Astrocyte (in vitro differentiated cells and primary cell): ENCODE results near the gene LARGE1. TPM values are rescaled to one million over a fixed set of nuclear protein-coding genes. Genes with fewer than 3 reads are reported as not detected.

Source experiments
- DNase-seq: peaks from one replicate; pipeline ENCODE4 v3.0.0-alpha.2; 2010; ENCODE audit warnings: low read depth
- FAIRE-seq: peaks from 2 replicates; lab custom pipeline; 2011; peaks lifted over from hg19 to GRCh38; lab: Jason Lieb, UNC
- H2AFZ ChIP-seq: 2 replicates; pipeline ENCODE4 v1.6.0; 2012; ENCODE audit warnings: low read depth, low read length, inconsistent platforms
- H3K27ac ChIP-seq: 2 replicates; pipeline ENCODE4 v1.5.1; 2011; ENCODE audit warnings: low read depth, low read length, inconsistent platforms
- H3K27me3 ChIP-seq: 2 replicates; pipeline ENCODE4 v1.6.0; 2011; ENCODE audit warnings: low read length, inconsistent platforms; ENCODE audit not compliant: insufficient read depth
- H3K36me3 ChIP-seq: 2 replicates; pipeline ENCODE4 v1.5.1; 2011; ENCODE audit warnings: low read length, inconsistent platforms; ENCODE audit not compliant: insufficient read depth
- H3K4me1 ChIP-seq: 2 replicates; pipeline ENCODE4 v1.5.1; 2011; ENCODE audit warnings: low read length, inconsistent platforms; ENCODE audit not compliant: insufficient read depth
- H3K4me2 ChIP-seq: 2 replicates; pipeline ENCODE4 v1.6.0; 2012; ENCODE audit warnings: low read length, inconsistent platforms
- H3K4me3 ChIP-seq: 2 replicates; pipeline ENCODE4 v1.5.1; 2011; ENCODE audit warnings: low read depth, mild to moderate bottlenecking, low read length, inconsistent platforms; ENCODE audit not compliant: insufficient read depth
- H3K79me2 ChIP-seq: 2 replicates; pipeline ENCODE4 v1.6.0; 2012; ENCODE audit warnings: mild to moderate bottlenecking, low read length, inconsistent platforms; ENCODE audit not compliant: insufficient read depth
- H3K9ac ChIP-seq: 2 replicates; pipeline ENCODE4 v1.6.0; 2012; ENCODE audit warnings: mild to moderate bottlenecking, low read length, inconsistent platforms
- H3K9me3 ChIP-seq: 2 replicates; pipeline ENCODE4 v1.5.1; 2012; ENCODE audit warnings: low read depth, mild to moderate bottlenecking, low read length, inconsistent platforms; ENCODE audit not compliant: insufficient read depth
- H4K20me1 ChIP-seq: 2 replicates; pipeline ENCODE4 v1.6.0; 2012; ENCODE audit warnings: low read length, inconsistent platforms; ENCODE audit not compliant: insufficient read depth
- H3K27ac Mint-ChIP-seq: one replicate; pipeline ENCODE4 v1.8.0; 2021; ENCODE audit warnings: mild to moderate bottlenecking, mixed read lengths; ENCODE audit not compliant: unreplicated experiment
- H3K27me3 Mint-ChIP-seq: one replicate; pipeline ENCODE4 v1.8.0; 2021; ENCODE audit warnings: low read depth, mixed read lengths; ENCODE audit not compliant: unreplicated experiment
- H3K36me3 Mint-ChIP-seq: one replicate; pipeline ENCODE4 v1.8.0; 2021; ENCODE audit warnings: low read depth, mixed read lengths; ENCODE audit not compliant: unreplicated experiment
- H3K4me1 Mint-ChIP-seq: one replicate; pipeline ENCODE4 v1.8.0; 2021; ENCODE audit warnings: low read depth, mixed read lengths; ENCODE audit not compliant: unreplicated experiment
- H3K4me3 Mint-ChIP-seq: one replicate; pipeline ENCODE4 v1.8.0; 2021; ENCODE audit warnings: mild to moderate bottlenecking, moderate library complexity, mixed read lengths; ENCODE audit not compliant: unreplicated experiment
- H3K9me3 Mint-ChIP-seq: one replicate; pipeline ENCODE4 v1.8.0; 2021; ENCODE audit warnings: mild to moderate bottlenecking, mixed read lengths; ENCODE audit not compliant: unreplicated experiment
- EZH2 ChIP-seq: IDR thresholded peaks from 2 replicates; pipeline ENCODE4 v1.6.1; 2012; ENCODE audit warnings: mild to moderate bottlenecking, low read length, inconsistent platforms; ENCODE audit not compliant: insufficient read depth
- total RNA-seq: library from RNA; stranded (reverse); gene quantifications from 2 replicates; pipeline ENCODE4 v1.2.1, GENCODE V29; 2021
- TF ChIP-seq, protein P1 (sequence below): IDR thresholded peaks from 2 replicates; pipeline ENCODE4 v1.5.1; 2011; ENCODE audit warnings: low read depth, mild to moderate bottlenecking, inconsistent platforms, low read length, moderate library complexity; ENCODE audit not compliant: insufficient read depth

LARGE1 gene
- total RNA-seq, 1 donor from 2014 or later = 92.6 TPM

DNA sequence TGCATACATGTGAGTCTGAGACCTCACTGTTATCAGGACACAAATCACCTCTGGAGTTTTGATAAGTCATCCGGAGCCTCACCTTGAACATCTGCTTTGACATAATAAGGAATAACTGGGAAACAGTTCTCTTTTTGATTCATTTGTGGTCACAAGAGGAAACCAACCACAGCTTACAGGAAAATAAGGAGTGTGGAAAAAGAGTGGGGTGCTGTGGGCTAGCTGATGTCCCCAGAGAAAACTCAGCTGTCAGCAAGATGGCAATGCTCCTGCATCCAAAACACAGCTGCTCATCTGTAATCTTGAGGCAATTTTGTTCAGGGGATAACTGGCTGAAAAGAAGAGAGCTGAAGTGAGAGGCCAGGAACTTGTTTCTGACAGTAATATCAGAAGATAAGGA, 445.7 kb downstream of the LARGE1 start:
- TF ChIP-seq, protein P1, sequence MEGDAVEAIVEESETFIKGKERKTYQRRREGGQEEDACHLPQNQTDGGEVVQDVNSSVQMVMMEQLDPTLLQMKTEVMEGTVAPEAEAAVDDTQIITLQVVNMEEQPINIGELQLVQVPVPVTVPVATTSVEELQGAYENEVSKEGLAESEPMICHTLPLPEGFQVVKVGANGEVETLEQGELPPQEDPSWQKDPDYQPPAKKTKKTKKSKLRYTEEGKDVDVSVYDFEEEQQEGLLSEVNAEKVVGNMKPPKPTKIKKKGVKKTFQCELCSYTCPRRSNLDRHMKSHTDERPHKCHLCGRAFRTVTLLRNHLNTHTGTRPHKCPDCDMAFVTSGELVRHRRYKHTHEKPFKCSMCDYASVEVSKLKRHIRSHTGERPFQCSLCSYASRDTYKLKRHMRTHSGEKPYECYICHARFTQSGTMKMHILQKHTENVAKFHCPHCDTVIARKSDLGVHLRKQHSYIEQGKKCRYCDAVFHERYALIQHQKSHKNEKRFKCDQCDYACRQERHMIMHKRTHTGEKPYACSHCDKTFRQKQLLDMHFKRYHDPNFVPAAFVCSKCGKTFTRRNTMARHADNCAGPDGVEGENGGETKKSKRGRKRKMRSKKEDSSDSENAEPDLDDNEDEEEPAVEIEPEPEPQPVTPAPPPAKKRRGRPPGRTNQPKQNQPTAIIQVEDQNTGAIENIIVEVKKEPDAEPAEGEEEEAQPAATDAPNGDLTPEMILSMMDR = no peak
- no peak for TF ChIP-seq EZH2
- no peaks in the 10 kb centered on the region for H3K27me3 Mint-ChIP-seq
- Histone ChIP-seq H3K9ac (no peak overlapping the region), H4K20me1 (no peaks in the 10 kb centered on the region), H3K4me1 (peaks cover 19% of the 10 kb centered on the region), H2AFZ (no peak overlapping the region), H3K4me3 (no peak overlapping the region), H3K27ac (no peak overlapping the region), H3K36me3 (no peaks in the 10 kb centered on the region), H3K9me3 (no peaks in the 10 kb centered on the region), H3K4me2 (no peak overlapping the region), H3K79me2 (no peaks in the 10 kb centered on the region), H3K27me3 (no peaks in the 10 kb centered on the region)
- peaks cover 25% of the 10 kb centered on the region for H3K4me1 Mint-ChIP-seq
- DNase-seq (no peak), FAIRE-seq (no peak)
- H3K27ac Mint-ChIP-seq = no peak overlapping the region
- no peaks in the 10 kb centered on the region for H3K9me3 Mint-ChIP-seq
- no peaks in the 10 kb centered on the region for H3K36me3 Mint-ChIP-seq
- no peak overlapping the region for H3K4me3 Mint-ChIP-seq

DNA sequence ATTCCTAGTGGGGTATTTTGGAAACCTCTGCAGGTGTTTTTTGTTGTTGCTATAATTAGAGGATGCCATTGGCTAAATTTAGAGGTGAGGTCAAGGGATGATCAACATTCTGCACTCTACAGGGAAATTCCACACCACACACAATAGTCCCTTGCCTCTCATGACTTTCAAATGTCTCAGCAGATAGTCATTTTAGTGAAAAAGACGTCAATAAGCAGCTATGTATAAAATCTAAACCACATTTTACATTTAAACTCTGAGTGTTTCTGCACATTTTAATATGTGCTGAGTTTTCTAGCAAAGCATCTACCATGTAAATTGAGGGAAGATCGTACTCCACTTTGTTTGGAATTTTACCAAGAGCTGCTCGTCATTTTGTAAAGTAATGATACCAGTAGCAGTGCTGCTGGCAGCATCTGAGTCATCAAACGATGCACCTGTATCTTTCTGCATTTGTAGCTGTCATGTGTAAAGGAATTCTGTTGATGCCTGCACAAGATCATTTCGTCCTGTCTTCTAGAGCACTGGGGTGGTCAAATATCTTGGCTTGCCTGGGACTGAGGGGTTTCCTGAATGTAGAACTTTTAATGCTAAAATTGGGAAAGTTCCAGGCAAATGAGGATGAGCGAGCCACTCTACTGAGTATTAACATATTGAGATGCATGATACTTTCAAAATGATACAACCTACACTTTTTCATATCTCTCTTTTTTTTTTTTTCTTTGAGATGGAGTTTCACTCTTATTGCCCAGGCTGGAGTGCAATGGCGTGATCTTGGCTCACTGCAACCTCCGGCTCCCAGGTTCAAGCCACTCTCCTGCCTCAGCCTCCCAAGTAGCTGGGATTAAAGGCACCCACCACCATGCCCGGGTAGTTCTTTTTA, 447.6 kb downstream of the LARGE1 start:
- DNase-seq = peak; percentile 14
- FAIRE-seq = no peak

More for the DNA sequence above, 447.6 kb downstream of the LARGE1 start:
- H3K4me2 ChIP-seq = no peak overlapping the region
- no peak overlapping the region for H3K9ac ChIP-seq
- peaks cover 24% of the 10 kb centered on the region for H3K4me1 Mint-ChIP-seq
- no peaks in the 10 kb centered on the region for H3K27me3 Mint-ChIP-seq
- no peak overlapping the region for H3K4me3 Mint-ChIP-seq
- H3K27me3 ChIP-seq = no peaks in the 10 kb centered on the region
- H3K9me3 Mint-ChIP-seq = no peaks in the 10 kb centered on the region
- no peak overlapping the region for H3K4me3 ChIP-seq
- TF ChIP-seq, protein P1 = no peak
- TF ChIP-seq EZH2 = no peak
- H3K27ac Mint-ChIP-seq = no peak overlapping the region
- no peaks in the 10 kb centered on the region for H3K36me3 ChIP-seq
- H3K4me1 ChIP-seq = peaks cover 18% of the 10 kb centered on the region
- H3K79me2 ChIP-seq = no peaks in the 10 kb centered on the region
- H3K9me3 ChIP-seq = no peaks in the 10 kb centered on the region
- peaks cover 2% of the 10 kb centered on the region for H3K36me3 Mint-ChIP-seq
- no peak overlapping the region for H2AFZ ChIP-seq
- peaks cover 3% of the 10 kb centered on the region for H4K20me1 ChIP-seq
- H3K27ac ChIP-seq = no peak overlapping the region
